ENCODE data around the gene VCPKMT. TPM values are rescaled to one million over a fixed set of nuclear protein-coding genes. Genes with fewer than 3 reads are reported as not detected.

Gene VCPKMT
- total and polyA plus RNA-seq, 8 donors: 5.8 to 21.5 (median 15.6) TPM

DNA sequence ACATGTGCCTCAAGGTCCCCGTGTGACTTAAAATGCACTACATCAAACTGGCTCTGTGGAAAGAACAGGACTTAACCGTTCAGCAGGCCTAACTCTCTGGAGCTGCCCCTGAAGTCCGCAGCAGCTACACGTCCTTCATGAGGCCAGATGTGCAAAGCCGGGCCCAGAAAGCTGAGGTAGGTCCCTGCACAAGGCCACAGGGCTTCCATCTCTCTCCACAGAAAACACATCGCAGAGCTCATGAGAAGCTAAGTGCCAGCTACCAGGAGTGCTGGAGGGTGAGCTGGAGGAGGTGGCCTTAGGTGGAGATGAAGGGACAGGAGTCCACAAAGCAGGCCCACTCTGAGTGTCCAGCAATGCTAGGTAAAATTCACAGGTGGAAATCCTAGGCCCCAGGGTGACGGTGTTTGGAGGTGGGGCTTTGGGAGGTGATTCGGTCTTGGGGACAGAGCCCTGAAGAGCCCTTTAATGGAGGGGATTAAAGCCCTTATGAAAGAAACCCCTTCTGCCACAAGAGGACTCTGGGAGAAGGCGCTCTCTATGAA lies 52.4 kb downstream of the VCPKMT start:
- H3K4me1 ChIP-seq: peaks cover 20 to 46% of the 10 kb centered on the region in 2 donors
- ATAC-seq (no peak), DNase-seq (no peak)
- TF ChIP-seq, protein P1, sequence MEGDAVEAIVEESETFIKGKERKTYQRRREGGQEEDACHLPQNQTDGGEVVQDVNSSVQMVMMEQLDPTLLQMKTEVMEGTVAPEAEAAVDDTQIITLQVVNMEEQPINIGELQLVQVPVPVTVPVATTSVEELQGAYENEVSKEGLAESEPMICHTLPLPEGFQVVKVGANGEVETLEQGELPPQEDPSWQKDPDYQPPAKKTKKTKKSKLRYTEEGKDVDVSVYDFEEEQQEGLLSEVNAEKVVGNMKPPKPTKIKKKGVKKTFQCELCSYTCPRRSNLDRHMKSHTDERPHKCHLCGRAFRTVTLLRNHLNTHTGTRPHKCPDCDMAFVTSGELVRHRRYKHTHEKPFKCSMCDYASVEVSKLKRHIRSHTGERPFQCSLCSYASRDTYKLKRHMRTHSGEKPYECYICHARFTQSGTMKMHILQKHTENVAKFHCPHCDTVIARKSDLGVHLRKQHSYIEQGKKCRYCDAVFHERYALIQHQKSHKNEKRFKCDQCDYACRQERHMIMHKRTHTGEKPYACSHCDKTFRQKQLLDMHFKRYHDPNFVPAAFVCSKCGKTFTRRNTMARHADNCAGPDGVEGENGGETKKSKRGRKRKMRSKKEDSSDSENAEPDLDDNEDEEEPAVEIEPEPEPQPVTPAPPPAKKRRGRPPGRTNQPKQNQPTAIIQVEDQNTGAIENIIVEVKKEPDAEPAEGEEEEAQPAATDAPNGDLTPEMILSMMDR (IDR thresholded peaks at IDR 0.05): no peak
- no peaks in the 10 kb centered on the region for H3K27me3 ChIP-seq
- no peaks in the 10 kb centered on the region for H3K36me3 ChIP-seq
- no peaks in the 10 kb centered on the region for H3K9me3 ChIP-seq
- no peak overlapping the region for H3K4me3 ChIP-seq
- peak overlapping the region in 1 of 2 donors; percentile 35 for H3K27ac ChIP-seq
- intact Hi-C loops (cut with DNase I): no loop called here

DNA sequence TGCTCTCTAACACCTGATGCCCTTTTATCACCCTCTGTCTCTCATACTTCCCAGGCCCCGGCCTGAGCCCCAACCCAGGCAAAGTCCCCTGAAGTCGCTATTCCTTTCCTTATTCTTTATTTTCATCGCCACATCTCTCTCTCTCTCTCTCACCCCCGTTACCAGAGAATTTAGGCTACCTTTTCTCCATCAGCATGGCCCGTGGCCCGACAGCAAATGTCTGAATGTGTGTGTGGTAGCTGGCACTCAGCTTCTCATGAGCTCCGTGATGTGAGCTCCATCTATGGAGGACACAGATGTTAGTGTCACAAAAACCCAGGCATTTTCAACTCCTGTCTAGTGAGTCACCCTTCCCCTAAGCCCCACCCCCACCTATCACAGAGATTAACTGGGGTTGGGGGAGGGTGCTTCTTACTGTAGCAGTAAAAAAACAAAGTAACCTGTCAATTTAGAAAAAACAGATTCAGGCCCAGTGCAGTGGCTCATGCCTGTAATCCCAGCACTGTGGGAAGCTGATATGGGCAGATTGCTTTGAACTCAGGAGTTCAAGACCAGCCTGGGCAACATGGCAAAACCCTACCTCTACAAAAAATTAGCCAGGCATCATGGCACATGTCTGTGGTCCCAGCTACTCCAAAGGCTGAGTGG lies 53.8 kb downstream of the VCPKMT start:
- Histone ChIP-seq H3K4me3 (no peak overlapping the region), H3K27me3 (no peaks in the 10 kb centered on the region), H3K27ac (peak overlapping the region; percentile 76 to 80), H3K36me3 (no peaks in the 10 kb centered on the region), H3K4me1 (peaks cover 20 to 50% of the 10 kb centered on the region in 2 donors), H3K9me3 (no peaks in the 10 kb centered on the region)
- DNase-seq (no peak), ATAC-seq (peak; percentile 43)
- intact Hi-C loops (cut with DNase I): no loop called here
- TF ChIP-seq, protein P1 (IDR thresholded peaks at IDR 0.05): no peak

DNA sequence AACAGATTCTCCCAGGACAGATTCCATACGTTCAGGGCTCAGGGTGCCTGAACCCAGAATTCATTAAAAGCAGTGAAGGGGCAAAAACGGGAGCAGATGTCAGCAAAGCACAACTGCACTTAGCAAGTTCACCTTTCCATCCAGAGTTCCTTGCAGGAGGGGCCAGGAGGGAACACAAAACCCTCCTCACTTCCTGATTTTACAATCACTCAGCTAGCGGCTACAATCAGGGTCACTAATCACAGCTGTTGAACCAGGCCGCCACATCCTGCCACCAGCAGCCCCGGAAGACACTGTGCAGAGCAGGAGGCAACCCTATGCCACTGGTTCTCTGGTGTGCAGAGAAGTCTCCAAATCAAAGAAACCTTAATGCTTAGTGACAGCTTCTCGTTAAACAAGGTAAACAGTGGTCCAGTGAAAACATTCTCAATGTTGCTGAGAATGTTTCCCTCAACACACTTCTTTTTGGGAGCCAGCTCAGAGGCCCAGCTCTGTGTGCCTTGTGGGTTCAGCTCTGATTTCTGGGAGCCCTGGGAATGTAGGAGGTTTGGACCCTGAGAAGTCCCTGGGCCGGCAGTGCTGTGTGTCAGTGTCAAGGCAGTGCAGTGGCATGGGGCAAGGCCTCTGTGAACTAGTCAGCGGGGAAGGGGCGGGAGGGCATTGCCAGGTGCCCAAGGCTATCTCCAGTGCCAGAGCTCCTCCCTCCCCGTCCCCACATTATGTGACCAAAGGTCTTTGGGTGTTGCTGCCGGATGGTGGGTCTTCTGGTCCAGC lies 54.5 kb downstream of the VCPKMT start:
- Histone ChIP-seq H3K27ac (peak overlapping the region; percentile 76 to 80), H3K9me3 (no peaks in the 10 kb centered on the region), H3K4me1 (peaks cover 20 to 57% of the 10 kb centered on the region in 2 donors), H3K27me3 (no peaks in the 10 kb centered on the region), H3K4me3 (no peak overlapping the region), H3K36me3 (no peaks in the 10 kb centered on the region)
- intact Hi-C loops (cut with DNase I): no loop called here
- DNase-seq: no peak
- TF ChIP-seq, protein P1 (IDR thresholded peaks at IDR 0.05): no peak
- ATAC-seq: peak; percentile 41

DNA sequence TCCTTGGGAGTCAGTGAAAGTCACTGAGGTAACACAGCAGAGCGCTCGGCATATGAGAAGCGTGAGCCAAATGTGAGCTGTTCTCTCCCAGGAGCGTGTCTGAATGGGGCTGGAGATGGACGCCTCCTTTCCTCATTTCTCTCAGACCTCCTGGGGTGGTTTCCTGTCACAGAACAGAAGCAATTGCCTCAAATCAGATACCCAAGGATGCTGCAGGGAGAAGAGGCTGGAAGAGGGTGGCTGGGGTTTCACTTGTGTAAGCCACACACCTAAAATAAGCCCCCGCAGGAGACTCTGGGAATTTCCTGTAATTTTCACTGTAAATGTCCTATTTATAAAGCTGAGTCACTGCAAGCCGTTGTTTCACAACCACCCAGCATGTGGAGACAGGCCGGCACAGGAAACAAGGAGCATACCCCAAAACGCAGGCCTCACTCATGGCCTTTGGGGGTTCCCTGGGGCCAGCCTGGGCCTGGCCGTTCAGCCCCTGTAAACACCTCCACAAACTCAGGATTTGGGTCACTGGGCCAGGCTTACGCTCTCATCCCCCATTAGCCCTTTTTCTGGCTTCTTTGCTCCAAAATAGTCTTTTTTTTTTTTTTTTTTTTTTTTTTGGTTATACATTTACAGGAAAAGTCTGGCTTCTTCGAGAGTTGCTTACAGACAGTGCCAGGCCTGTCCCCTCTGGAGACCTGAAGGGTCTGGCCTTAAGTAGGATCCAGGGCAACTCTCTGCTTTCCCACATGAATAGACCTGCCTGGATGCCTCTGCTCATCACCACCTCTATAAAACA lies 55.3 kb downstream of the VCPKMT start:
- Histone ChIP-seq H3K27me3 (no peaks in the 10 kb centered on the region), H3K9me3 (no peaks in the 10 kb centered on the region), H3K27ac (peak overlapping the region; percentile 76 to 80), H3K36me3 (no peaks in the 10 kb centered on the region), H3K4me3 (no peak overlapping the region), H3K4me1 (peaks cover 20 to 65% of the 10 kb centered on the region in 2 donors)
- intact Hi-C loops (cut with DNase I): no loop called here
- TF ChIP-seq, protein P1 (IDR thresholded peaks at IDR 0.05): peak in 1 of 2 donors; percentile 8
- peak; percentile 65 for ATAC-seq
- DNase-seq: peak in 2 of 4 donors; percentile 60 to 62
